HEK293T (cell line): ENCODE results near the gene CDKN2AIP.

Source experiments
- BHLHE40 ChIP-seq: fragments of 450-650 bp; IDR thresholded peaks from 2 replicates; pipeline ENCODE4 v1.6.1; 2016; ENCODE audit warnings: mild to moderate bottlenecking, moderate library complexity, borderline replicate concordance
- ELF4 ChIP-seq: fragments of 450-650 bp; IDR thresholded peaks from 2 replicates; pipeline ENCODE4 v1.6.1; 2017; ENCODE audit warnings: antibody characterized with exemption
- FOXK2 ChIP-seq: fragments of 450-650 bp; IDR thresholded peaks from 2 replicates; pipeline ENCODE4 v1.6.1; 2016; ENCODE audit warnings: mild to moderate bottlenecking
- HDGF ChIP-seq: fragments of 450-650 bp; IDR thresholded peaks from 2 replicates; pipeline ENCODE4 v1.6.1; 2017; ENCODE audit warnings: antibody characterized with exemption, borderline replicate concordance
- SP1 ChIP-seq: fragments of 450-650 bp; IDR thresholded peaks from 2 replicates; pipeline ENCODE4 v1.6.1; 2017
- SUZ12 ChIP-seq: fragments of 450-650 bp; IDR thresholded peaks from 2 replicates; pipeline ENCODE4 v1.6.1; 2016; ENCODE audit warnings: mild to moderate bottlenecking
- TARDBP ChIP-seq: fragments of 450-650 bp; IDR thresholded peaks from 2 replicates; pipeline ENCODE4 v1.6.1; 2016

GRCh38 chr4:183431614-183432013, 12.8 kb upstream of the CDKN2AIP start:
- TF ChIP-seq FOXK2 (no peak), SUZ12 (no peak), HDGF (no peak), BHLHE40 (no peak), TARDBP (no peak), SP1 (no peak), ELF4 (no peak)
